HEK293 (cell line): Measurements from ENCODE around the gene RAP1A.

Experiments used
- KLF1 ChIP-seq: fragments of 450-650 bp; formaldehyde crosslinking; IDR thresholded peaks from 2 replicates; pipeline ENCODE4 v1.5.1; 2016; ENCODE audit warnings: missing biosample characterization, missing genetic modification characterization
- ZBTB21 ChIP-seq: fragments of 450-650 bp; formaldehyde crosslinking; IDR thresholded peaks from 2 replicates; pipeline ENCODE4 v1.5.1; 2017; ENCODE audit warnings: missing biosample characterization, missing genetic modification characterization
- TF ChIP-seq, protein P1 (sequence below): fragments of 450-650 bp; formaldehyde crosslinking; IDR thresholded peaks from 2 replicates; pipeline ENCODE4 v1.5.1; 2016; ENCODE audit warnings: missing biosample characterization, missing genetic modification characterization
- TF ChIP-seq, protein P2 (sequence below): fragments of 450-650 bp; formaldehyde crosslinking; IDR thresholded peaks from 2 replicates; pipeline ENCODE4 v1.5.1; 2016; ENCODE audit warnings: missing biosample characterization, missing genetic modification characterization
- TF ChIP-seq, protein P3 (sequence below): fragments of 450-650 bp; formaldehyde crosslinking; IDR thresholded peaks from 2 replicates; pipeline ENCODE4 v1.5.1; 2016; ENCODE audit warnings: missing biosample characterization, missing genetic modification characterization

DNA sequence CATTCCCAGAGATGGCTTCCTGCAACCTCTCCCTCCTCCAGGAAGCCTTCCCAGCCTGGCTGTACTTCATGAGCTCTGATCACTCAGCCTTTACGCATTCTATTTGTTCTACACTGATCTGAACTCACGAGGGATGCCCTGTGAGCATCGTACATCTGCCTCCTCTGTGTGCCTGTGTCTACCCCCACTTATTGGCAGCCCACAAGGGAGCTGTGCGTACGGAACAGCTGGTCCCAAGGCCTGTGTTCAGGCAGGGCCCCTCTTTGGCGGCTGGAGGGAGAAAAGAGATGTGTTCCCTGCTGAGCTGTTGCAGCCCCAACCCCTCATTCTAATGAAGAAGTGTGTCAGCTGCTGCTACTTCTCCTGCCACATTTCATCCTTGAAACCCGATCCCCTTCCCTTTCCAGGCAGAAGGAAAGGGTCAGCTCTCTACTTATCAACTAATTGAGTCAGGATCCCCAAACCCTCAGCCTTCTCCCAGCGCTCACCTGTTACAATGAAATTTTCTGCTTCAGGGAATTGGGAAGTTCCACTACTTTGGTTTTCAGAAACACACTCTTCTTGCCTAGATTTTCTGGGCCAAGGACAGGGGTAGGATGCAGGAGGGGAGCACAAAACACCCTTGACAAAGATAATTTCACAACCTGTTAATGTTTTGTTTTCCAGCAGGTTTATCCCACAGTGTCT lies 116.4 kb downstream of the RAP1A start:
- TF ChIP-seq, protein P1, sequence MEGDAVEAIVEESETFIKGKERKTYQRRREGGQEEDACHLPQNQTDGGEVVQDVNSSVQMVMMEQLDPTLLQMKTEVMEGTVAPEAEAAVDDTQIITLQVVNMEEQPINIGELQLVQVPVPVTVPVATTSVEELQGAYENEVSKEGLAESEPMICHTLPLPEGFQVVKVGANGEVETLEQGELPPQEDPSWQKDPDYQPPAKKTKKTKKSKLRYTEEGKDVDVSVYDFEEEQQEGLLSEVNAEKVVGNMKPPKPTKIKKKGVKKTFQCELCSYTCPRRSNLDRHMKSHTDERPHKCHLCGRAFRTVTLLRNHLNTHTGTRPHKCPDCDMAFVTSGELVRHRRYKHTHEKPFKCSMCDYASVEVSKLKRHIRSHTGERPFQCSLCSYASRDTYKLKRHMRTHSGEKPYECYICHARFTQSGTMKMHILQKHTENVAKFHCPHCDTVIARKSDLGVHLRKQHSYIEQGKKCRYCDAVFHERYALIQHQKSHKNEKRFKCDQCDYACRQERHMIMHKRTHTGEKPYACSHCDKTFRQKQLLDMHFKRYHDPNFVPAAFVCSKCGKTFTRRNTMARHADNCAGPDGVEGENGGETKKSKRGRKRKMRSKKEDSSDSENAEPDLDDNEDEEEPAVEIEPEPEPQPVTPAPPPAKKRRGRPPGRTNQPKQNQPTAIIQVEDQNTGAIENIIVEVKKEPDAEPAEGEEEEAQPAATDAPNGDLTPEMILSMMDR (tag by site-specific recombination) = no peak
- TF ChIP-seq, protein P2, sequence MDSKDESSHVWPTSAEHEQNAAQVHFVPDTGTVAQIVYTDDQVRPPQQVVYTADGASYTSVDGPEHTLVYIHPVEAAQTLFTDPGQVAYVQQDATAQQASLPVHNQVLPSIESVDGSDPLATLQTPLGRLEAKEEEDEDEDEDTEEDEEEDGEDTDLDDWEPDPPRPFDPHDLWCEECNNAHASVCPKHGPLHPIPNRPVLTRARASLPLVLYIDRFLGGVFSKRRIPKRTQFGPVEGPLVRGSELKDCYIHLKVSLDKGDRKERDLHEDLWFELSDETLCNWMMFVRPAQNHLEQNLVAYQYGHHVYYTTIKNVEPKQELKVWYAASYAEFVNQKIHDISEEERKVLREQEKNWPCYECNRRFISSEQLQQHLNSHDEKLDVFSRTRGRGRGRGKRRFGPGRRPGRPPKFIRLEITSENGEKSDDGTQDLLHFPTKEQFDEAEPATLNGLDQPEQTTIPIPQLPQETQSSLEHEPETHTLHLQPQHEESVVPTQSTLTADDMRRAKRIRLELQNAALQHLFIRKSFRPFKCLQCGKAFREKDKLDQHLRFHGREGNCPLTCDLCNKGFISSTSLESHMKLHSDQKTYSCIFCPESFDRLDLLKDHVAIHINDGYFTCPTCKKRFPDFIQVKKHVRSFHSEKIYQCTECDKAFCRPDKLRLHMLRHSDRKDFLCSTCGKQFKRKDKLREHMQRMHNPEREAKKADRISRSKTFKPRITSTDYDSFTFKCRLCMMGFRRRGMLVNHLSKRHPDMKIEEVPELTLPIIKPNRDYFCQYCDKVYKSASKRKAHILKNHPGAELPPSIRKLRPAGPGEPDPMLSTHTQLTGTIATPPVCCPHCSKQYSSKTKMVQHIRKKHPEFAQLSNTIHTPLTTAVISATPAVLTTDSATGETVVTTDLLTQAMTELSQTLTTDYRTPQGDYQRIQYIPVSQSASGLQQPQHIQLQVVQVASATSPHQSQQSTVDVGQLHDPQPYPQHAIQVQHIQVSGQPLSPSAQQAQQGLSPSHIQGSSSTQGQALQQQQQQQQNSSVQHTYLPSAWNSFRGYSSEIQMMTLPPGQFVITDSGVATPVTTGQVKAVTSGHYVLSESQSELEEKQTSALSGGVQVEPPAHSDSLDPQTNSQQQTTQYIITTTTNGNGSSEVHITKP (tag by site-specific recombination) = no peak
- TF ChIP-seq, protein P3, sequence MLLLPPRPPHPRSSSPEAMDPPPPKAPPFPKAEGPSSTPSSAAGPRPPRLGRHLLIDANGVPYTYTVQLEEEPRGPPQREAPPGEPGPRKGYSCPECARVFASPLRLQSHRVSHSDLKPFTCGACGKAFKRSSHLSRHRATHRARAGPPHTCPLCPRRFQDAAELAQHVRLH (tag by site-specific recombination) = no peak
- TF ChIP-seq KLF1 (tag by site-specific recombination) = no peak
- no peak for TF ChIP-seq ZBTB21 (tag by site-specific recombination)
